Testis (tissue), 3 donors: ENCODE results near the gene WNT2. TPM values are rescaled to one million over a fixed set of nuclear protein-coding genes. Genes with fewer than 3 reads are reported as not detected.

Source experiments
- DNase-seq: peaks from one replicate; pipeline ENCODE4 v3.0.0-alpha.2; 2019
- H3K27ac ChIP-seq, 2 donors: fragments of 200-600 bp; sonication (generic); one replicate each; pipeline ENCODE4 v1.5.1; 2019
- H3K27me3 ChIP-seq: fragments of 200-600 bp; sonication (generic); one replicate; pipeline ENCODE4 v1.5.1; 2019
- H3K36me3 ChIP-seq: fragments of 200-600 bp; sonication (generic); one replicate; pipeline ENCODE4 v1.5.1; 2017; ENCODE audit warnings: low read depth; ENCODE audit errors: missing control alignments
- H3K4me1 ChIP-seq: fragments of 200-600 bp; sonication (generic); one replicate; pipeline ENCODE4 v1.5.1; 2019
- H3K4me3 ChIP-seq, 2 donors: fragments of 200-600 bp; sonication (generic); one replicate each; pipeline ENCODE4 v1.5.1; 2017 to 2019
- H3K9me3 ChIP-seq: fragments of 200-600 bp; sonication (generic); one replicate; pipeline ENCODE4 v1.5.1; 2017
- CTCF ChIP-seq, 3 experiments: fragments of 450-650 bp in 2 of 3; fragments of 200-600 bp in 1 of 3; sonication (generic) in 1 of 3; IDR thresholded peaks; one replicate each; pipeline ENCODE4 v1.5.1; 2016 to 2019; ENCODE audit warnings: antibody characterized with exemption in 3 of 3, mild to moderate bottlenecking in 2 of 3, moderate library complexity in 1 of 3
- POLR2A ChIP-seq: fragments of 450-650 bp; IDR thresholded peaks from one replicate; pipeline ENCODE4 v1.6.1; 2017; ENCODE audit warnings: antibody characterized with exemption, mild to moderate bottlenecking, moderate library complexity
- WGBS, 2 donors: methylation state at CpG; one replicate each; pipeline ENCODE4 v1.1.5; 2018; 5-methylcytosine and 5-hydroxymethylcytosine counted together
- intact Hi-C: fragments of 100-400 bp; cut with DNase I; formaldehyde crosslinking; loops from one replicate; pipeline ENCODE4 v1.15.1; 2023; ENCODE audit warnings: low total_unique reads
- polyA plus RNA-seq: library from polyadenylated mRNA; stranded (reverse); fragments of 350-450 nt; fragmentation: Illumina TruSeq; extraction: RNeasy Lipid Tissue Mini Kit (QIAGEN cat#74804); gene quantifications from one replicate; pipeline ENCODE4 v1.2.3, GENCODE V29; 2014; ENCODE audit warnings: low read depth, low replicate concordance; ENCODE audit not compliant: insufficient read depth
- small RNA-seq, 2 donors: library from RNA; depleted of rRNA; stranded (forward); fragments of <200 nt; gene quantifications; one replicate each; pipeline ENCODE3, GENCODE V24; 2016
- total RNA-seq, 2 donors: library from RNA; depleted of rRNA; stranded (reverse); fragments of >200 nt; gene quantifications; one replicate each; pipeline ENCODE4 v1.2.3, GENCODE V29; 2016

Gene WNT2
- total and polyA plus RNA-seq, 3 donors from 2014 or later: 1.3 to 6.5 (median 2.7) TPM

DNA sequence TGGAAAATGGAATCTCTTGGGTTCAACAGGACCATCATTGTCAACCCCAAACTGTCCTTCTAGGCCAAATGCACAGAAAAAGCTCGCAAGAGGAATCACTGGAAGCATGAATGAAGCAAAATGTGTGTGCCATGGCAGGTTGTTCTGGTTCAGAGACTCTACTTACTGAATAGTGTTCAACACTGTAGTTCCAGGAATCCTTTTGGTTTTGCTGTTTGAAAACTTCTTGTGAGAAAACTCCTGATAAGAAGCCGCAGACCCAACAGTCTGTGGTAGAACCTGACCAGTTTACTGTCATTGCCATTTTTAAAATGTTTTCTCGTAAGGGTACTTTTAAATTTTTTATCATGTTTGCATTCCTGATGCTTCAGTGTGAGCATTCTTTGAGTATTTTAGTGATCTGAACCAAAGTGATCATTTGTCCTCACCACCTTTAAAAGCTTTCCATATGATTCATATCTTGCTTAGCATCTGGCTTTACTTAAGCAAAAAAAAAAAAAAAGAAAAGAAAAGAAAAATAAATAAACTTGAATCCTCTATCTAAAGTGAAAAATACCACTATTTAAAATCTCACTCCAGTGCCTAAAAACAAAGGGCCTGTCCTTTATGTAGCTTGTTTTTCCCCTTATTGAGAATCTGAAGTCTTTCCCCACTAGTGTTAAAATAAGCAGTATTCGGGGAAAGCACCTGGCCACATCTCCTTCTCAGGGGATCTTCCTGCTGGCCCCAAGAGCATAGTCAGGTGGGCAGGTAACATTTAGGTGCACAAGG, 92.4 kb downstream of the WNT2 start:
- Histone ChIP-seq H3K27ac (no peak overlapping the region), H3K27me3 (no peaks in the 10 kb centered on the region), H3K9me3 (no peaks in the 10 kb centered on the region), H3K4me1 (no peaks in the 10 kb centered on the region), H3K36me3 (no peaks in the 10 kb centered on the region), H3K4me3 (no peak overlapping the region)
- no peak for DNase-seq
- intact Hi-C loops: no loop called here
- TF ChIP-seq CTCF (IDR thresholded peaks at IDR 0.05) (no peak), POLR2A (no peak)
- 86 to 90% methylated on average over 4 of the region's 4 CpGs for WGBS, 2 donors

GRCh38 chr7:117229350-117229749, 93.5 kb downstream of the WNT2 start:
- Histone ChIP-seq H3K36me3 (no peaks in the 10 kb centered on the region), H3K9me3 (no peaks in the 10 kb centered on the region), H3K27ac (no peak overlapping the region), H3K4me3 (no peak overlapping the region), H3K4me1 (no peaks in the 10 kb centered on the region), H3K27me3 (no peaks in the 10 kb centered on the region)
- TF ChIP-seq POLR2A (no peak), CTCF (IDR thresholded peaks at IDR 0.05) (no peak)
- WGBS, 2 donors: 87 to 95% methylated on average over 3 of the region's 3 CpGs
- intact Hi-C loops: no loop called here
- DNase-seq: no peak

- Histone ChIP-seq H3K4me1 (no peaks in the 10 kb centered on the region), H3K9me3 (no peaks in the 10 kb centered on the region), H3K27ac (no peak overlapping the region), H3K36me3 (no peaks in the 10 kb centered on the region), H3K4me3 (no peak overlapping the region), H3K27me3 (no peaks in the 10 kb centered on the region)
- DNase-seq: no peak
- TF ChIP-seq CTCF (IDR thresholded peaks at IDR 0.05) (no peak), POLR2A (no peak)
- WGBS, 2 donors: 74 to 77% methylated on average over 4 of the region's 4 CpGs
- intact Hi-C loops: no loop called here
Observed at GRCh38 chr7:117227091-117227490, 95.8 kb downstream of the WNT2 start.

GRCh38 chr7:117225536-117225935, 97.3 kb downstream of the WNT2 start:
- intact Hi-C loops: no loop called here
- 81 to 87% methylated on average over 6 of the region's 6 CpGs for WGBS, 2 donors
- Histone ChIP-seq H3K36me3 (no peaks in the 10 kb centered on the region), H3K27me3 (no peaks in the 10 kb centered on the region), H3K9me3 (no peaks in the 10 kb centered on the region), H3K4me3 (no peak overlapping the region), H3K27ac (no peak overlapping the region), H3K4me1 (no peaks in the 10 kb centered on the region)
- no peak for DNase-seq
- TF ChIP-seq CTCF (IDR thresholded peaks at IDR 0.05) (no peak), POLR2A (no peak)

Small RNA genes within 50 kb of the gene (small RNA-seq; reads per million reads assigned to genes)
- gene MTCYBP6: 0 reads per million in 2 donors

Other genes with a start within 250 kb of the WNT2 start
- gene ASZ1, start 104.4 kb upstream of the WNT2 start, total RNA-seq: 10 to 100 TPM; 18.1 to 27.6 TPM
- 18.4 TPM for gene ASZ1, start 104.4 kb upstream of the WNT2 start, polyA plus RNA-seq
- gene CFTR, start 157.0 kb upstream of the WNT2 start, total RNA-seq: 1 to 10 TPM; 5.1 TPM
- gene CFTR, start 157.0 kb upstream of the WNT2 start, polyA plus RNA-seq: 6.9 TPM